Amygdala (tissue), 56 donors: Measurements from ENCODE around the gene CETN2.
"Not testable (repeated sequence)": the region's sequence is repeated elsewhere in the genome, so short reads cannot be mapped to it uniquely, and the experiment has no call there.

Source experiments
- DNase-seq, 56 donors: peaks; one replicate each; lab custom pipeline; 2025; lab: John Stamatoyannopoulos, UW

CETN2 gene

DNA sequence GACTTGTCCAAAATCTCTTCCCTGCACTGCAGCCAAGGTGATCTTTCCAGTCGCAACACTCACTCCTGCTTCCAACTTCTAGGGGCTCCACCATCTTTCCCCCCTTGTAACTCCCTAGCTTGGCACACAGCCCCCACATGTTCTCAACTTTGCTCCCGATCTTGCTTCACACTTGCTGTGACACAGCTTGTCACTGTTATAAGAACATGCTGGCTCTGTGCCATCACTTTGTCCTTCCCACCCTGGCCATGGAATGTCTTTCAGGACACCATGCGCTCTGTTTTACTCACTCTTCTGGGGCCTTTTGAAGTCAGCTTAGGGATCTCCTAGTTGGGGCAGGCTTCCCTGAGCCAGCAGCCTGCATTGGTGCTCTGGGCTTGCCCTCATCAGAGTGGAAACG lies 2.8 kb upstream of the CETN2 start:
- no peak for DNase-seq

DNA sequence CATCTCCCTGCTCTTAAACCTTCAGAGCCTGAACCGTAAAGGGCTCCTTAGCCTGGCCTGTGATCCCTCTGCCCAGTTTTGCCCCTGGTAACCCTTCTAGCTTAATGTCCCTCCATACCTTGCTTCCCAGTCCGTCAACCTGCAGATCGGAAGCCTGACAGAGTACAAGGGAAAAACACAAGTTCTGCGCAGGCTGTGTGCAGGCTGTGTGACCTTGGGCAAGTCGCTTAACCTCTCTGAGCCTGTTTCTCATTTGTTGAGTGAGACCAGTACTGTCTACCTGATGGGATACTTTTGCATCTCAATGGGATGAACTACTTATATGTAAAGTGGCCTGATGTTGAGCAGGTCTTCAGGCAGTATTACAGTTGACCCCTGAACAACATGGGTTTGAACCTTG lies 2.0 kb upstream of the CETN2 start:
- no peak for DNase-seq

DNA sequence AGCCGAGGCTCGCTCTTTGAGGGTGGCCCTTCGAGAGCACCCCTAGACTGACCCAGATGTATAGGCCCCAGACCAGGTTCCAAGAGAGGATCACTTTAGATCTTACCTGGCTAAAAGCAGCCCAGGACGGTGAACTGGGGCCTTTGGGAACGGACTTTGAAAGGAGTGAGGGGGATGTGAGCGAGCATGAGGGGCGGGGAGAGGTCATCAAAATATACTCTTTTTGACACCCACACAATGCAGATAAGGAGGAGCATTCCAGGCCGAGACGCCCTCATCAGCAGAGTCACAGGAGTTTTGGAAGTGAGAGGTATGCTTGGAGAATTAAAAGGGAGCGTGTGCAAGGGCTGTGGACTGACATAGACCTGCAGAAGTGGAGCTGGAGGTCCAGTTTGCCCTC lies 834 bp upstream of the CETN2 start:
- DNase-seq = no peak

DNA sequence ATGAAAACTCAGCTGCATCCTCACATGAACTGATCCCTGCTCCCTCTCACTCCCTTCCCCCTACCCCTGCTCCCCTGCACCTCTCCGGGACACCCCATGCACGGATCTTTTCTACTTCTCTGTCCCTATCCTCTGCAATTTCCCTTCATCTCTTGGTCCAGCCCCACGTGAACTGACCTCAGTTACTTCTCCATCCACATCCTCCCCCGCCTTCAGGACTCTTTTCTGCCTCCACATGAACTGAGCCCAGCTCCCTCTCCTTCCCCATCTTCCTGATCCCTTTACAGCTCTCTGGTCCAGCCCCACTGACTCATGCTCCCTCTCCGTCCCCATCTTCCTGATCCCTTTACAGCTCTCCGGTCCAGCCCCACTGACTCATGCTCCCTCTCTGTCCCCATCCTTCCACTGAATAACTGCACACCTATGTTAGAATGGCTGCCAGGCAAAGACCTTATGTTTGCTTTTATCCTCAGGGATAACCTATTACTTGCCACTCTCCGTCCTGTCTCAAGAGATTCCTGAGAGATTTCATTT lies 5.6 kb downstream of the CETN2 start:
- no peak for DNase-seq

DNA sequence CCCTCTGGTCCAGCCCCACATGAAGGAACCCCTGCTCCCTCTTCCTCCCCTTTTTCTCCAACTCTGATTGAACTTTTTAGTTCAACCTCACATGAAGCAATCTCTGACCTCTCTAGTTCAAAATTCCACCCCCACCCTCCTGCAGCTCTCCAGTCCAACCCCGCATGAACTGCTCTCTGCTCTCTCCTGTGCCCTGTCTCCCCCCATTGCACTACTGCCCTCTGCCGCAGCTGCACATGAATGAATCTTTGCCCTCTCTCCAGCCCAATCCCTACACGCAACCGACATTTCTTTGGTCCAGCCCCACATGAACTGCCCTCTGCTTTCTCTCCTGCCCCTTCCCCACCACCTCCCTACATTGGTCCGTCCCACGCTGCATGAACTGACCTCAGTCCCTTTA lies 6.9 kb downstream of the CETN2 start:
- no peak for DNase-seq

DNA sequence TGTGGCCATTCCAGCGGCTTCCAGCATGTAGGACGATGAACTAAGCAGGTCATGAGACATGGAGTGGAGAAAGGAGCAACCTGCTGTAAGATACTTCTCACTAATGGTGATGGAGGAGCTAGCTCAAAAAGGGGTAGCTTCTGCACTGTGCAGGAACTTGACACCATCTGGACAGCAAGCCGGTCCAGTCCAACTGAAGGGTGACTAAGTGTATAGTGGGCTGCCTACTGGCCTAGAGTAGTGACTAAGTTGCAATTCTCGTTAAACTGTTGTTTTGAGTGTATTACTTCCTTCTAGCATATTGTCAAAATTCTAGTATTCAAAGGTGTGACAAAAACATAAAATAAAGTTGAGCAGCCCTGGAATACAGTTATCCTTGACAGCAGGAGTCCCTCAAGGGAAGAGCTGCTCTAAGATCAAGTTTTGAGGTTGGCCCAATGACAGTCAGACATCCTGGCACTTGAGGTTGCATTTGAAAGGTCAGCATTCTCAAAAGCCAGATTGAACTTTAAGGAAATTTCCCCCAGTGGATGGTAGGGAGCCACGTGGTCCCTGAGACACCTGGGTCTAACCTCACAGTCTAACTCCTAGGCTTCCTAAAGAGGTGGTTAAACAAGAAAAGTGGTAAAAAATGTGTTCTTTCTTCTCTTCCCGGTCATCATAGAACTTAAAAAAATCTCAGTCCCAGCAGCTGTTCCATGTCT lies 8.0 kb downstream of the CETN2 start:
- DNase-seq = no peak

DNA sequence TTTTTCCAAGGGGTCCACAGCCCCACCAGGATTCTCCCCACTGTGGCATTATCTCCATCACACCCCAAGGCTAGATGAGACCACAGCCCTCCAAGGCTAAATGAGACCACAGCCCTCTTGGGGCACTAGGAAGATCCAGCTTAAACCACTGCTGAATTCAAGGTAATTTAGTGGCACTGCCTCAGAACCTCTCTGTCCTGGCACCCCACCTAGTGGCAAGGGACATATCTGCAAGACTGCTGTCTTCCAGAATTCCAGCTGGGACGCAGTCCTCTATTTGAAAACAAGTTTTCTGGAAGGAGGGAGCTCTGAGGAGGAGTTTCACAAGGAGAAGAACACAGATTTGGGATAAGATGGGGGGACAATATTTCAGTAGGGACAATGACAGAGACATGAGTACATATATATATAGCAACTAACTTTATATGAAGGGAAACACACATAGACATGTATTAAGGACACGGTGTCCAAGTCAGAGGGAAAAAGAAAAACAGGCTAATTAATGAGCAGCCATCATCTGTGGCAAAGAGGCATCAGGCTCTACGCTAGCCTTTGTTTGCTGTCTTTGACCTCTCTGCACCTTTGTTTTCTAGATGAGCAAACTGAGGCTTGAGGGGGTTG lies 9.3 kb downstream of the CETN2 start:
- DNase-seq = peak in 3 of 56 donors; percentile 1 to 14 (median 3)

DNA sequence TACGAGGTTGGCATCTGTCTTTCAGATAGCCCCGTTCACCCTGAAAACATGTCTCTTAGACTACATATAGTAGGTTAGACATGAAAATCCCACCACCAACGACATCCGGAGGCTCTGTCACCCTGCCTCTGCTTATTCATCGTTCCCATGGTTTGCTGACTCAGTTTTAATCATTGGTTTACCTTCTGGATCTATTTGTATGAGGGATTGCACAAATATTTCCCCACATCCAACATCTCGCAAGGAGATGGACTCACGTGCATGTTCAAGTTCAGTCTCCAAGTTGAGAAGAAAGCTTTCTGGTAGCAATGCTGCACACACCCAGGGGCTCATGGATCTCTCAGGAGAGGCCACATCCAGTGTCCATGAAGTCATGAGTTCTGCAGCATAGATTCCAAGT lies 10.8 kb downstream of the CETN2 start:
- no peak for DNase-seq

DNA sequence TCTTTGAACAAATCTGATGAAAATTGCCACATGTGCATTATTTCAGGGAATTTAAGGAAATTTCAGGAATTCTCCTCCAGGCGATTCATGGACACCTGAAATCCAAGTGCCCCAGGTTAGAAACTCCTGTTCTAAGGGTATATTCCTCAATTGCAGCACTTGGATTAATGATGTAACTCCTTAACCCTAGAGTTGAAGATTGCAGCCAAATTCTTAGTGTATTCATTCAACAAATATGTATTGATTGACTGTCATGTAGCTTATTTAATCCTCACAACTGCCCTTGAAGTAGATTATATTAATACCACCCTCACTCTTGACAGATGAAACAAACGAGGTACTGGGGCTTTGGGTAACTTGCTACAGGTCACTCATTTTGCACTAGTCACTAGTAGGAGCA lies 11.3 kb downstream of the CETN2 start:
- DNase-seq = no peak

DNA sequence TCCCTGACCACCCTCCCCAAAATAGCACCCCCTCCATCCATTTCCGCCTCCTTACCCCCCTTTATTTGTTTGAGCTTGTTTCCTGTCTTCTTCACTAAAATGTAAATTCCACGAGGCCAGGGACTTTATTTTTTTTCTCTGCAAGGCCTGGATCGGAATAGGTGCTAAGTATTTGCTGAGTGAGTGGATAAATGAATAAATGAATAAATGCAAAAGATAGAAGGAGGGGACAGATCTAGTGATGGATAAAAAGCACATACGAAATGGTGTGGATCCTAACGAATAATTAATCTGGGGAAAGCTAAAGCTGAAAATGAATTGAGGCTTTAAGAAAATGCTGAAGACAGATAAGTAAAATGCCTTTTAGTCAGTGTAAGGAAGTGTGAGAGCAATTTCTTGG lies 12.2 kb downstream of the CETN2 start:
- DNase-seq = no peak

DNA sequence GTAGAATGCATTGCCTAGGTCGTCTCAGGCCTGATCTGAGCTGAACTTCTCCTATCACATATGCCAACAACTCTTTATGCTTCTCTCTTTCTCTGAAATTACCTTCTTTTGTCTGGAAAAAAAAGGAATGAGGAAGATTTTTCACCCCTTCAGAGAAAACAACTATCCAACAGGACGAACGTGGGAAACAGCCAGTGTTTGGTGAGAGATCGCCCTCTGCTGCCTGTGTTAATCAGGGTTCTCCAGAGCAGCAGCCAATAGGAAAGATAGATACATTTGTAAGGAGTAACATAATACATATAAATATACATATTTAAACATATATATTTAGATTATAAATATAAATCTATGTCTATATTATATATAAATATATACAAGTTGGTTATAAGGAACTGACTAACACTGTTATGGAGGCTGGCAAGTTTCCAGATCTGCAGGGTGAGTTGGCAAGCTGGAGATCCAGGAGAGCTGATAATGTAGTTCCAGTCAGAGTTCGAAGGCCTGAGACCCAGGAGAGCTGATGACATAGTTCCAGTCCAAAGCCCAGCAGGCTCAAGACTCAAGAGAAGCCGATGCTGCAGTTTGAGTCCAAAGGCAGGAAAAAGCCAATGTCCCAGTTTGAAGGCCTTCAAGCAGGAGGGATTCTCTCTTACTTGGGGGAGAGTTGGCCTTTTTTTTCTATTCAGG lies 13.3 kb downstream of the CETN2 start:
- peak in 23 of 56 donors; percentile 0 to 66 (median 12) for DNase-seq

DNA sequence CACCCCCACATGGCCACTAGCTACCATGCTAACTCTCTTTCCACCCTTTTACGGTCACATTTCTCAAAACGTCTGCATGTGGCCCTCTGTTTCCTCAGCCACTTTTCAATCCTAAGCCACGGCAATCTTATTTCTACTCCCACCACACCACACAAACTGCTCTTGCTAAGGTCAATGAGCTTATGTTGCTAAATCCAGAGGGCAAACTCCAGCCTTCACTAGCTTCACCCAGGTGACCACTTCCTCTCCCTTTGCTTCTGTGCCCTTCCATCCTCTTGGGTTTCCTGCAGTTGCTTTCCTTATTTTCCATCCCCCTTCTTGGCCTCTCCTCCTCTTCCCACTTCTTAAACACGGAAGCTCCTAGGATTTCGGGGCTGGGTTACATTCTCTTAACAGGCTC lies 16.5 kb downstream of the CETN2 start:
- DNase-seq = no peak

DNA sequence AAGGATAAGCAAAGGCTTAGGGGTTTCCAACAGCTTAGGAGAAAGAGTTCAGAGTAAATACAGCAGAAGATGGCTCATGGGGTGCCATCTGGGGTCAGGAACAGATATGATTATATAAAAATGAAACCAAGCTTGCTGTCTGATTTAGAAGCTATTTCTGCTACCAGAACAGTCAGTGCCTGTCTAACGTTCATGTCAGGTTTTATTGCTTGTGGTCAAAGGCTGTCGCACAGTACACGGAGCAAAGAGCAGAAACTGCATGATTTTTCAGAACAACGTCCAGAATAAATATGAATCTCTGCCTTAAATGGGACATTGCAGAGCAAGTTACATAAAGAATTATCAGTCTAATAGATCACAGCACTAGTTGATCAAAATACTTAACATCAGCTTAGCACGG lies 17.4 kb downstream of the CETN2 start:
- no peak for DNase-seq

DNA sequence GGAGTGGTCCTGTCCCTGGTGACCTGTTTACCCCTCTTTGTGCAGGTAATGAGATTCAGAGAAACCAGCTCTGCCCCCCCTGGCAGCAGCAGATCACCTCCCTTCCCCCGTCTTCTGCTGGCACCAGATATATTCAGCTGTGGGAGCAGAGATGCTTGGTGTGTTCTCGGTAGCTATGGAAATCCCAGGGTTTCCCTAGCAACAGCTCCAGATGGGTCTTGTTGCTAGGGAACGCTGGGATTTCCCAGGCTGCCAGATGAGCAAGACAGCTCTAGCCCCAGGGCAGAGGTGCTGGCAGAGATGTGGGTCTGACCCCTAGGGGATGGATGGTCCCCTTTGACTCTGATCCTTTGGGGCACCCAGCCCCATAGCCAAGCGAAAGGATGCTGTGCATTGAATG lies 20.2 kb downstream of the CETN2 start:
- peak in 20 of 56 donors; percentile 1 to 42 (median 10) for DNase-seq

DNA sequence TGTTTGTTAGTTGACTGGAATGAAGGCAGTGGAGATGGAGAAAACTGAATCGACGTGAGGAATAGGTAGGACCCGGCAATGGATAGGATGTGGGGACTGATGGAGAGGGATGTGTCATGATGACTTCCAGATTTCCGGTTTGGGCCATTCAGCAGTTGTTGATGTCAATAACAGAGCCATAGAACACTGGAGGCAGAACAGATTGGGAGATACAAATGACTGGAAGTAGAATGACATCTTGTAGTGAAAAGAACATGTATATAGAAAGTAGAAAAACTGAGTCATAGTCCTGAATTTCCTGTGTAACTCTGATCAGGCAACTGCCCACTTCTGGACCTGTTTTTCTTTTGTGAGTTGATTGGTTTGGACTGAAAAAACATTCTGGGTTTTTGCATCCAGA lies 24.5 kb downstream of the CETN2 start:
- no peak for DNase-seq

DNA sequence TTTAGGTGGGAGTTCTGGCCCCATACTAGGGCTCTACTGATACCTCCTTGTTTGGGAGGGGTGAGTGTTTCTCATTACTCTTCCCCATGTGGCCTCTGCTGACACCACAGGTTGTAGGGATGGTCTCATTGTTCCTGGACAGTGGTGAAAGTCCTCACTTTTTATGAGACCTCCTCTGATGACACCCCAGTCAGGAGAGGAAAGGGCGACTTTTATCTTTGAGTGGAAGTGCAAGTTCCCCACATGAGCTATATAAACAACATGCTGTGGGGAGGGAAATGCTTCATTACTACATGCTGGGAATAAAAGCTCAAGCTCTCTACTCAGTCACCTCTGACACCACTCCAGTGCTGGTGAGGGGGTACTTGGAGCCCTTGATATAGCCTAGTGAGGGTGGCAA lies 31.6 kb downstream of the CETN2 start:
- DNase-seq = no peak

DNA sequence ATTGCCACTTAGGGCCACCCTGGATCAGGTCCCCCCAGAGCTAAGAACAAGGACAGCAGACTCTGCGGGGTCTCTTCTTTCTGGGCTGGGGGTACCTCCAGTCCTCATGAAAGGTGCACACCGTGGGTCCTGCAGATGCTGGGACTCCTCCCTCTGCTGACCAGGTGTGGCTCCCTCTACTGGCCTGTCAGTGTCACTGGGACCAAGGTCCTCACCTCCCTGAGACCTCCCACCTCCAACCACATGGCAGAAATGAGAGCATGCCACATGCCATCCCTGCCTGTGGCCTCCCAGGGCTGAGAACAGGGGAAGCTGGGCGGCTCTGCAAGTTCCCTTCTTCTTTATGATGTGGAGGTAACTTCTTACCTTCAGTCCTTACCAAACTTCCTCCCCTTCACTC lies 43.5 kb downstream of the CETN2 start:
- not testable (repeated sequence) for DNase-seq
